ENCODE data around the gene KEL.

GRCh38 chr7:142963993-142964392 lies 1.8 kb upstream of the KEL start:
- TF ChIP-seq, protein P1, sequence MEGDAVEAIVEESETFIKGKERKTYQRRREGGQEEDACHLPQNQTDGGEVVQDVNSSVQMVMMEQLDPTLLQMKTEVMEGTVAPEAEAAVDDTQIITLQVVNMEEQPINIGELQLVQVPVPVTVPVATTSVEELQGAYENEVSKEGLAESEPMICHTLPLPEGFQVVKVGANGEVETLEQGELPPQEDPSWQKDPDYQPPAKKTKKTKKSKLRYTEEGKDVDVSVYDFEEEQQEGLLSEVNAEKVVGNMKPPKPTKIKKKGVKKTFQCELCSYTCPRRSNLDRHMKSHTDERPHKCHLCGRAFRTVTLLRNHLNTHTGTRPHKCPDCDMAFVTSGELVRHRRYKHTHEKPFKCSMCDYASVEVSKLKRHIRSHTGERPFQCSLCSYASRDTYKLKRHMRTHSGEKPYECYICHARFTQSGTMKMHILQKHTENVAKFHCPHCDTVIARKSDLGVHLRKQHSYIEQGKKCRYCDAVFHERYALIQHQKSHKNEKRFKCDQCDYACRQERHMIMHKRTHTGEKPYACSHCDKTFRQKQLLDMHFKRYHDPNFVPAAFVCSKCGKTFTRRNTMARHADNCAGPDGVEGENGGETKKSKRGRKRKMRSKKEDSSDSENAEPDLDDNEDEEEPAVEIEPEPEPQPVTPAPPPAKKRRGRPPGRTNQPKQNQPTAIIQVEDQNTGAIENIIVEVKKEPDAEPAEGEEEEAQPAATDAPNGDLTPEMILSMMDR (IDR thresholded peaks at IDR 0.05): no peak
- no peak for TF ChIP-seq POLR2A (IDR thresholded peaks at IDR 0.05)
